Measurements from ENCODE around the gene PPP2R2C.

Gene PPP2R2C

DNA sequence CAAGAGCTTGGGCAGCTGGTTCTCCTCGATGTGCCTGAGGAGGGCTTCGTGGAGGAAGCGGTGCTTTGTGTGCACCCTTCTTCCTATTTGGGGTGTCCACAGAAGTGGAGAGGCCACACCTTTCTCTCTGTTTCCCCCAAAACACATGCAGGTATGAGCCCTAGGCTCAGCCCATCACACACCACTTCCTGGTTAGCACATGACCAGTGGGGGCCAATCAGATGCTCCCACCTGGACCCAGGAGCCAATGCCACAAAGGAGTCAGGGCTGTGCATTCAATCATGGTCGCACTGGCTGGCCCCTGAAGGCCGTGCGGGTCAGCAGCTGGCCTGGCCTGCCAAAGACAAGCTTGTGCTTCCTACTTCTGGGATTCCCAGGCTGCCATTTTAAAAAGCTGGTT, 51.4 kb downstream of the PPP2R2C start:
- FAIRE-seq = no peak
- TF ChIP-seq, protein P1, sequence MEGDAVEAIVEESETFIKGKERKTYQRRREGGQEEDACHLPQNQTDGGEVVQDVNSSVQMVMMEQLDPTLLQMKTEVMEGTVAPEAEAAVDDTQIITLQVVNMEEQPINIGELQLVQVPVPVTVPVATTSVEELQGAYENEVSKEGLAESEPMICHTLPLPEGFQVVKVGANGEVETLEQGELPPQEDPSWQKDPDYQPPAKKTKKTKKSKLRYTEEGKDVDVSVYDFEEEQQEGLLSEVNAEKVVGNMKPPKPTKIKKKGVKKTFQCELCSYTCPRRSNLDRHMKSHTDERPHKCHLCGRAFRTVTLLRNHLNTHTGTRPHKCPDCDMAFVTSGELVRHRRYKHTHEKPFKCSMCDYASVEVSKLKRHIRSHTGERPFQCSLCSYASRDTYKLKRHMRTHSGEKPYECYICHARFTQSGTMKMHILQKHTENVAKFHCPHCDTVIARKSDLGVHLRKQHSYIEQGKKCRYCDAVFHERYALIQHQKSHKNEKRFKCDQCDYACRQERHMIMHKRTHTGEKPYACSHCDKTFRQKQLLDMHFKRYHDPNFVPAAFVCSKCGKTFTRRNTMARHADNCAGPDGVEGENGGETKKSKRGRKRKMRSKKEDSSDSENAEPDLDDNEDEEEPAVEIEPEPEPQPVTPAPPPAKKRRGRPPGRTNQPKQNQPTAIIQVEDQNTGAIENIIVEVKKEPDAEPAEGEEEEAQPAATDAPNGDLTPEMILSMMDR (IDR thresholded peaks at IDR 0.05; ENCODE audit: insufficient read depth, missing control alignments) = no peak
- no peak for DNase-seq (ENCODE audit: insufficient read length, low spot score)

DNA sequence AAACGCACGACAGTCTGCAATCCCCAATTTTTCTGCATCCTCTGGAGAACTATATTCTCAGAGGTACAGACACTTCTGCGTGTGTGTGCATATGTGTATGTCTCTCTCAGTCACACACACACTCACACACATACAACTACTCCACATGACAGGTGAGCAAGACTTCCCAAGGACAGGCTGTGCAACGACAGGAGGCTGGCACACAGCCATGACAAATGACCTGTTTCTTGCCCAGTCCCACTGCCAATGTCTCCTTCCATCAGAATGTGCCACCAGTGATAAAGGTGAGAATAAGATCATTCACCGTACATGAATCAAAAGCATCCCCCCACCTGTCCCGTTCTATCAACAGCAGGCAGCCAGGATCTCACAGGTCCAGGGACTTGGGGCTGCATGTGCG, 52.4 kb downstream of the PPP2R2C start:
- no peak for FAIRE-seq
- TF ChIP-seq, protein P1 (IDR thresholded peaks at IDR 0.05; ENCODE audit: insufficient read depth, missing control alignments) = no peak
- DNase-seq (ENCODE audit: insufficient read length, low spot score) = no peak

GRCh38 chr4:6419452-6420028, 52.9 kb downstream of the PPP2R2C start:
- TF ChIP-seq, protein P1 (IDR thresholded peaks at IDR 0.05; ENCODE audit: insufficient read depth, missing control alignments) = no peak
- DNase-seq (ENCODE audit: insufficient read length, low spot score) (no peak), FAIRE-seq (no peak)

- FAIRE-seq (no peak), DNase-seq (ENCODE audit: insufficient read length, low spot score) (no peak)
- TF ChIP-seq, protein P1 (IDR thresholded peaks at IDR 0.05; ENCODE audit: insufficient read depth, missing control alignments) = no peak
Measured at GRCh38 chr4:6418193-6418755, 54.1 kb downstream of the PPP2R2C start.

DNA sequence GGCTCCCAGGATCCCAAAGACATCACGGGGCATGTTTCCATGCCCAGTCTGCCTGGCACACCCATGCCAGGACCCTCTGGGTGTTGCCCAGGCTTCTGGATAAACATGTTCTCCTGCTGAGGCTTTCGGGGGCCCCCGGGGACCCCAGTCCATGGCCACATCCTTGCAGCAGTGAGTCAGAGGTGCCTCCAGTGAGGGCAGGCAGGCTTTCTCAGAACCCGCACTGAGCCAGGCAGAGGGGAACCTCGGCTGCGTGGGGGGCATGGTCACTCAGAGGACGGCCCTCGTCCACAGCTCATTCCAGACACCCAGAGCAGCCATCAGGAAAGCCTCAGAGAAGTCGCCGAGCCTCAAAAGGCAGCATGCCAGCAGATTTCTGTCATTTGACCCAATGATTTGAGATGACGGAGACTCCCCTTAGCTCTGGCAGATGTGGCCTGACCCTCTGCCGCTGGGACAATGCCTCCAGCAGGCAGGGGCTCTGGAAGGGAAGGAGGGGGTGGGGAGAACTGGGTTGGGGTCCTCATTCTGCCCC, 54.8 kb downstream of the PPP2R2C start:
- TF ChIP-seq, protein P1 (IDR thresholded peaks at IDR 0.05; ENCODE audit: insufficient read depth, missing control alignments) = no peak
- no peak for DNase-seq (ENCODE audit: insufficient read length, low spot score)
- FAIRE-seq = no peak

DNA sequence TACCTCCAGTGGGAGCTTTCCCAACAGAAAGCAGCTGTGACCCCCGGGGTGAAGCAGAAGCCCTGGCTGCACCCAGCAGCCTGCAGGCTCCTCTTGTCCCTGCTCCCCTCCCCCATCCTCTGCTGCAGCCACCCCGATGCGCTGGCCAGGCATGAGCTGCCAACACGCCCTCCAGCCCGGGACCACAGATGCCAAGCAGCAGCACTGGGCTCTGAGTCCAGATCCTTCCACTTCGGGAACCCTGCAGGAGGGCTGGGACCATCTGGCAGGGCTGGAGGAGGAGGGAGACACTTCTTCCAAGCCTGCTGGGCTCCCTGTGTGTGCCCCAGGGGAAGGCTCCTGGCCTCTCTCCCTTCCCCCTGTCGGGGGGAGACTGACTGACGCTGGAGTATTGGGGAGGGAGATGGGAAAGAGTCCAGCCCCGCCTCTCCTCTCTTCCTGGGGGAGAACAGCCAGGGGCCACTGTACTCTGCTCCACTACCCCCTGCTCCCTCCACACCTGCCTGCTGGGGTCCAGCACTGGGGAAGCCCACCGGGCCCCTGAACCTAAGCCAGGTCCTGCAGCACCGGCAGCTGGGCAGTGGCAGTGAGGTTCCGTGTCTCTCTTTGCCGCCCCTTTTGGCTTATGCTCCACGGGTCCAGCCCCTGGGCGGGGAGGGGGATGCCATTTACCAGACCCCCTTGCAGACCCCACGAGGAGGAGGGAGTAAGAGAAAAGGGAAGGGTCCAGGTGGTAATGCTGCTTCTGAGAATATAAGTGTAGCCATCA, 55.7 kb downstream of the PPP2R2C start:
- FAIRE-seq = no peak
- no peak for DNase-seq (ENCODE audit: insufficient read length, low spot score)
- TF ChIP-seq, protein P1 (IDR thresholded peaks at IDR 0.05; ENCODE audit: insufficient read depth, missing control alignments) = no peak

Measured in D721Med (cell line).